ENCODE measurements around the gene SLAMF9.

GRCh38 chr1:159923203-159924024 is 30.6 kb downstream of the SLAMF9 start:
- TF ChIP-seq CTCF (IDR thresholded peaks at IDR 0.05) (no peak), TCF7L2 (IDR thresholded peaks at IDR 0.05; ENCODE audit: low read depth, low read length) (no peak), REST (IDR thresholded peaks at IDR 0.05; ENCODE audit: insufficient read depth in 1 of 2, low read depth in 2 of 2, low read length in 1 of 2) (no peak), SIN3A (IDR thresholded peaks at IDR 0.05; ENCODE audit: borderline replicate concordance, insufficient read depth, low read depth, low read length) (no peak), POLR2AphosphoS5 (IDR thresholded peaks at IDR 0.05; ENCODE audit: low read depth, low read length) (no peak)
